ENCODE data around the gene WDR27. TPM values are rescaled to one million over a fixed set of nuclear protein-coding genes. Genes with fewer than 3 reads are reported as not detected.

Gene WDR27
- total and polyA plus RNA-seq, 10 of the 15 experiments (the other 5 are each of a cell fraction or from before 2014, with no cell fraction given), result 1.9 to 33.2 (median 19.0) TPM

- ChIA-PET CTCF (no interaction called here), SMC1A (ENCODE audit: uncharacterized antibody, unreplicated experiment) (interaction anchor here (2.0 kb wide), 1 partner anchor 9 kb away, joined by 4 read pairs; no protein-coding TSS in a partner anchor)
- FAIRE-seq, result no peak
Measured at GRCh38 chr6:169529931-169530751, 171.7 kb downstream of the WDR27 start.

GRCh38 chr6:169528755-169529154 is 173.1 kb downstream of the WDR27 start:
- Histone ChIP-seq H3K4me1 (ENCODE audit: control insufficient read depth, insufficient read depth, low read length) (no peaks in the 10 kb centered on the region), H4K20me1 (ENCODE audit: control insufficient read depth, insufficient read depth) (no peaks in the 10 kb centered on the region), H3K79me2 (ENCODE audit: control insufficient read depth, insufficient read depth, low read length) (no peaks in the 10 kb centered on the region), H3K4me3 (no peak overlapping the region), H2AFZ (ENCODE audit: control insufficient read depth, low read depth, low read length) (no peak overlapping the region), H3K27ac (ENCODE audit: control insufficient read depth, insufficient read depth) (no peak overlapping the region), H3K9me3 (replicated peaks; ENCODE audit: control insufficient read depth, insufficient read depth, low read length) (no peaks in the 10 kb centered on the region; the same call in 2 of the 3 replicates), H3K4me2 (ENCODE audit: control insufficient read depth, insufficient read depth) (no peak overlapping the region), H3K27me3 (replicated peaks in 1 of 2; ENCODE audit: control insufficient read depth in 2 of 2, insufficient read depth in 2 of 2, low read length in 1 of 2) (no peaks in the 10 kb centered on the region), H3K9ac (ENCODE audit: control insufficient read depth, insufficient read depth, low read length) (no peak overlapping the region), H3K36me3 (ENCODE audit: control insufficient read depth in 2 of 2, insufficient read depth in 2 of 2, low read length in 1 of 2) (no peaks in the 10 kb centered on the region)
- ChIA-PET RAD21 (ENCODE audit: unreplicated experiment) (no interaction called here), SMC1A (ENCODE audit: uncharacterized antibody, unreplicated experiment) (no interaction called here), CTCF (no interaction called here), POLR2A (no interaction called here)
- no peak for FAIRE-seq
- no peak for DNase-seq (ENCODE audit: low read depth, low spot score)
- 89% methylated on average over 3 of the region's 3 CpGs for WGBS (ENCODE audit: insufficient coverage, insufficient replicate concordance, low lambda C conversion rate, missing lambda C conversion rate)
- intact Hi-C loops (cut with micrococcal nuclease; ENCODE audit: unreplicated experiment) (no loop called here), in situ Hi-C loops (cut with MboI) (no loop called here)
- ATAC-seq, result no peak
- BruUV-seq (replicated peaks), result no TSS peak
- TF ChIP-seq PAX8 (IDR thresholded peaks at IDR 0.05) (no peak), EP300 (IDR thresholded peaks at IDR 0.05; ENCODE audit: borderline replicate concordance in 1 of 2, control insufficient read depth in 1 of 2, low read depth in 2 of 2, low read length in 2 of 2) (no peak), SPI1 (IDR thresholded peaks at IDR 0.05; ENCODE audit: borderline replicate concordance, insufficient read depth, low read depth, low read length) (no peak), ZBTB4 (CRISPR knock-in tag; IDR thresholded peaks at IDR 0.05) (no peak), TCF12 (IDR thresholded peaks at IDR 0.05; ENCODE audit: low read depth, low read length) (no peak), MTA2 (IDR thresholded peaks at IDR 0.05; ENCODE audit: low read depth) (no peak)

More at GRCh38 chr6:169529931-169530751, 171.7 kb downstream of the WDR27 start:
- DNase-seq (ENCODE audit: low read depth, low spot score) (no peak), ATAC-seq (no peak)
- in situ Hi-C loops (cut with MboI) (no loop called here), intact Hi-C loops (cut with micrococcal nuclease; ENCODE audit: unreplicated experiment) (no loop called here)
- Histone ChIP-seq H3K79me2 (ENCODE audit: control insufficient read depth, insufficient read depth, low read length) (no peaks in the 10 kb centered on the region), H3K4me2 (ENCODE audit: control insufficient read depth, insufficient read depth) (no peak overlapping the region), H4K20me1 (ENCODE audit: control insufficient read depth, insufficient read depth) (no peaks in the 10 kb centered on the region), H3K27me3 (replicated peaks in 1 of 2; ENCODE audit: control insufficient read depth in 2 of 2, insufficient read depth in 2 of 2, low read length in 1 of 2) (no peaks in the 10 kb centered on the region), H3K36me3 (ENCODE audit: control insufficient read depth in 2 of 2, insufficient read depth in 2 of 2, low read length in 1 of 2) (no peaks in the 10 kb centered on the region), H3K9ac (ENCODE audit: control insufficient read depth, insufficient read depth, low read length) (no peak overlapping the region), H2AFZ (ENCODE audit: control insufficient read depth, low read depth, low read length) (no peak overlapping the region), H3K4me1 (ENCODE audit: control insufficient read depth, insufficient read depth, low read length) (no peaks in the 10 kb centered on the region), H3K27ac (ENCODE audit: control insufficient read depth, insufficient read depth) (no peak overlapping the region), H3K4me3 (no peak overlapping the region), H3K9me3 (replicated peaks; ENCODE audit: control insufficient read depth, insufficient read depth, low read length) (no peaks in the 10 kb centered on the region; the same call in 2 of the 3 replicates)
- BruUV-seq (replicated peaks), result no TSS peak
- TF ChIP-seq DPF2 (IDR thresholded peaks at IDR 0.05) (no peak), PBX3 (IDR thresholded peaks at IDR 0.05; ENCODE audit: insufficient replicate concordance, low read depth, low read length) (no peak), IKZF2 (IDR thresholded peaks at IDR 0.05) (no peak), ETV6 (conservative IDR thresholded peaks at IDR 0.05 in 1 of 2, IDR thresholded peaks at IDR 0.05 in 1 of 2; ENCODE audit: borderline replicate concordance in 1 of 2, low read depth in 1 of 2) (no peak), NRF1 (conservative IDR thresholded peaks at IDR 0.05; ENCODE audit: low read depth, low read length) (no peak)
- 69% methylated on average over 13 of the region's 13 CpGs for WGBS (ENCODE audit: insufficient coverage, insufficient replicate concordance, low lambda C conversion rate, missing lambda C conversion rate)
- RAD21 ChIA-PET (ENCODE audit: unreplicated experiment), result no interaction called here
- POLR2A ChIA-PET, result no interaction called here
